ENCODE measurements around the gene MVP. TPM values are rescaled to one million over a fixed set of nuclear protein-coding genes. Genes with fewer than 3 reads are reported as not detected.

Gene MVP
- total and polyA plus RNA-seq, 7 donors: 62.3 to 368 (median 94.5) TPM

GRCh38 chr16:29805232-29806098, 14.8 kb upstream of the MVP start:
- H3K27me3 ChIP-seq: no peaks in the 10 kb centered on the region
- TF ChIP-seq POLR2A (IDR thresholded peaks at IDR 0.05): peak; percentile 92 to 97
- peak in 2 of 4 donors; percentile 48 to 71 for TF ChIP-seq EP300 (IDR thresholded peaks at IDR 0.05)
- TF ChIP-seq POLR2AphosphoS5 (IDR thresholded peaks at IDR 0.05): peak; percentile 95 to 99 (median 98)
- no peak for TF ChIP-seq CTCF (IDR thresholded peaks at IDR 0.05)
- WGBS, 2 donors: 1% methylated on average over 98 to 103 of the region's 103 CpGs
- H3K9me3 ChIP-seq: no peaks in the 10 kb centered on the region
- peak overlapping the region; percentile 59 to 76 (median 66) for H3K4me3 ChIP-seq
- intact Hi-C loops (cut with DNase I): loop anchor here (1.0 kb wide), 1 partner anchor 15 kb away; the partner anchor contains the start of gene KIF22
- H3K36me3 ChIP-seq: peaks cover 0 to 26% (median 8%) of the 10 kb centered on the region in 4 donors
- peak; percentile 99 for DNase-seq
- peaks cover 0 to 44% (median 42%) of the 10 kb centered on the region in 4 donors for H3K4me1 ChIP-seq
- peak overlapping the region; percentile 91 to 99 (median 93) for H3K27ac ChIP-seq

- peaks cover 0 to 22% (median 8%) of the 10 kb centered on the region in 4 donors for H3K36me3 ChIP-seq
- DNase-seq: no peak
- WGBS, 2 donors: 1 to 2% methylated on average over 52 to 64 of the region's 67 CpGs
- H3K27me3 ChIP-seq: no peaks in the 10 kb centered on the region
- peak within 1 kb of the TSS; percentile 94 to 99 (median 95) for H3K27ac ChIP-seq
- no peaks in the 10 kb centered on the region for H3K9me3 ChIP-seq
- H3K4me3 ChIP-seq: peak within 1 kb of the TSS; percentile 66 to 76 (median 68)
- H3K4me1 ChIP-seq: peaks cover 0 to 50% (median 47%) of the 10 kb centered on the region in 4 donors
- TF ChIP-seq CTCF (IDR thresholded peaks at IDR 0.05): no peak
- TF ChIP-seq POLR2AphosphoS5 (IDR thresholded peaks at IDR 0.05): no peak
- no peak for TF ChIP-seq EP300 (IDR thresholded peaks at IDR 0.05)
- no peak for TF ChIP-seq POLR2A (IDR thresholded peaks at IDR 0.05)
- intact Hi-C loops (cut with DNase I): no loop called here
These were observed 14.1 kb upstream of the MVP start, which contains the start of gene MAZ for GRCh38 chr16:29806099-29806579. TSS of gene MAZ (plus strand) at chr16:29806529. CDS start at chr16:29806702, 173 bp downstream.

- no peak for TF ChIP-seq EP300 (IDR thresholded peaks at IDR 0.05)
- no peak for TF ChIP-seq POLR2A (IDR thresholded peaks at IDR 0.05)
- no peak for TF ChIP-seq CTCF (IDR thresholded peaks at IDR 0.05)
- no peak for TF ChIP-seq POLR2AphosphoS5 (IDR thresholded peaks at IDR 0.05)
- Histone ChIP-seq H3K4me3 (peak overlapping the region; percentile 59 to 70 (median 60)), H3K9me3 (no peaks in the 10 kb centered on the region), H3K4me1 (peaks cover 0 to 56% (median 50%) of the 10 kb centered on the region in 4 donors), H3K36me3 (peaks cover 0 to 22% (median 8%) of the 10 kb centered on the region in 4 donors), H3K27ac (peak overlapping the region; percentile 94 to 97 (median 95)), H3K27me3 (no peaks in the 10 kb centered on the region)
- DNase-seq: peak; percentile 84
- whole genome bisulfite sequencing, 2 donors: 1% methylated on average over 99 of the region's 99 CpGs
- intact Hi-C loops (cut with DNase I): no loop called here
These were observed 13.4 kb upstream of the MVP start for GRCh38 chr16:29806641-29807425.

GRCh38 chr16:29807426-29808218, 12.6 kb upstream of the MVP start:
- peak overlapping the region; percentile 94 to 97 (median 95) for H3K27ac ChIP-seq

More at GRCh38 chr16:29807426-29808218, 12.6 kb upstream of the MVP start:
- no peaks in the 10 kb centered on the region for H3K27me3 ChIP-seq
- TF ChIP-seq CTCF (IDR thresholded peaks at IDR 0.05) (peak; percentile 18 to 59 (median 36)), EP300 (IDR thresholded peaks at IDR 0.05) (no peak), POLR2A (IDR thresholded peaks at IDR 0.05) (peak; percentile 27 to 79), POLR2AphosphoS5 (IDR thresholded peaks at IDR 0.05) (peak; percentile 76 to 80 (median 78))
- no peaks in the 10 kb centered on the region for H3K9me3 ChIP-seq
- WGBS, 2 donors: 1% methylated on average over 69 of the region's 69 CpGs
- peak overlapping the region; percentile 41 to 70 (median 60) for H3K4me3 ChIP-seq
- peak; percentile 96 for DNase-seq
- peaks cover 0 to 63% (median 56%) of the 10 kb centered on the region in 4 donors for H3K4me1 ChIP-seq
- peaks cover 0 to 22% (median 8%) of the 10 kb centered on the region in 4 donors for H3K36me3 ChIP-seq
- intact Hi-C loops (cut with DNase I): no loop called here

Data from sigmoid colon (tissue), 7 donors.